Panc1 (cell line): Measurements from ENCODE around the gene LIPF. TPM values are rescaled to one million over a fixed set of nuclear protein-coding genes. Genes with fewer than 3 reads are reported as not detected.
A peak's percentile ranks its signal among the peaks of the same experiment; 100 is the strongest.

Experiments
- ATAC-seq: fragments of 200-7000 bp; cut with Tn5 transposase; 2 replicates; pipeline ENCODE4 v1.9.1; 2020; ENCODE audit warnings: mild to moderate bottlenecking, moderate library complexity
- BruUV-seq: library from RNA; stranded (reverse); fragments of 400-500 nt; replicated peaks from 2 replicates; lab custom pipeline; 2021; lab: Mats Ljungman, UMichigan
- CTCF ChIA-PET: fragments of 300-600 bp; sonication (Branson Sonifier 250); formaldehyde crosslinking; loops from one replicate; lab custom pipeline; 2022; ENCODE audit warnings: antibody characterized with exemption; lab: Charles Lee
- POLR2A ChIA-PET: fragments of 300-600 bp; sonication (Branson Sonifier 250); formaldehyde crosslinking; loops from one replicate; lab custom pipeline; 2022; ENCODE audit warnings: antibody characterized with exemption; lab: Charles Lee
- DNase-seq: peaks from one replicate; pipeline ENCODE4 v3.0.0-alpha.2; 2010; ENCODE audit warnings: low read depth, low spot score
- H3K27ac ChIP-seq: 2 replicates; pipeline ENCODE4 v1.5.1; 2011; ENCODE audit warnings: mild to moderate bottlenecking, low read length, inconsistent platforms
- H3K27me3 ChIP-seq: fragments of 200-500 bp; sonication (Bioruptor generic); 2 replicates; pipeline ENCODE4 v1.6.0; 2014; ENCODE audit warnings: low read length, inconsistent platforms; ENCODE audit not compliant: control insufficient read depth, insufficient read depth
- H3K36me3 ChIP-seq: fragments of 200-500 bp; sonication (Bioruptor generic); 2 replicates; pipeline ENCODE4 v1.5.1; 2014; ENCODE audit warnings: inconsistent platforms, mild to moderate bottlenecking, low read length, moderate library complexity; ENCODE audit not compliant: control insufficient read depth, insufficient read depth
- H3K4me1 ChIP-seq: 2 replicates; pipeline ENCODE4 v1.5.1; 2011; ENCODE audit warnings: inconsistent platforms, mild to moderate bottlenecking, low read length, moderate library complexity; ENCODE audit not compliant: control insufficient read depth, insufficient read depth
- H3K4me3 ChIP-seq, 2 experiments: 2 replicates each; pipeline ENCODE4 v1.5.1; 2011 to 2012; ENCODE audit warnings: low read depth in 2 of 2, low read length in 2 of 2, mild to moderate bottlenecking in 2 of 2, inconsistent platforms in 1 of 2, moderate library complexity in 1 of 2
- H3K9me3 ChIP-seq: fragments of 200-500 bp; sonication (Bioruptor generic); 2 replicates; pipeline ENCODE4 v1.5.1; 2014; ENCODE audit warnings: low read depth, mild to moderate bottlenecking, inconsistent platforms, low read length, moderate library complexity; ENCODE audit not compliant: control insufficient read depth, insufficient read depth
- POLR2AphosphoS5 ChIP-seq: IDR thresholded peaks from 2 replicates; pipeline ENCODE4 v1.6.1; 2012; ENCODE audit warnings: mild to moderate bottlenecking, low read depth, low read length, moderate library complexity
- SIN3A ChIP-seq: IDR thresholded peaks from 2 replicates; pipeline ENCODE4 v1.6.1; 2012; ENCODE audit warnings: low read depth, mild to moderate bottlenecking, low read length, moderate library complexity, borderline replicate concordance; ENCODE audit not compliant: insufficient read depth
- TCF7L2 ChIP-seq: IDR thresholded peaks from 2 replicates; pipeline ENCODE4 v1.6.1; 2011; ENCODE audit warnings: mild to moderate bottlenecking, low read depth, low read length, inconsistent platforms
- in situ Hi-C: cut with HindIII; loops from 2 replicates; pipeline ENCODE4 v1.10.0; 2016; ENCODE audit warnings: low sequenced_read_pairs, low pct_unique_long_range_greater_than_20kb
- intact Hi-C: fragments of 100-400 bp; cut with micrococcal nuclease; formaldehyde crosslinking; loops from one replicate; pipeline ENCODE4 v1.10.0; 2022; ENCODE audit not compliant: unreplicated experiment
- total RNA-seq: library from RNA; stranded (reverse); gene quantifications from one replicate; pipeline ENCODE4 v1.2.1, GENCODE V29; 2021; ENCODE audit not compliant: unreplicated experiment
- TF ChIP-seq, protein P1 (sequence below), 2 experiments: IDR thresholded peaks; 2 replicates each; pipeline ENCODE4 v1.6.1; 2011 to 2012; ENCODE audit warnings: low read depth in 2 of 2, control low read depth in 1 of 2, low read length in 1 of 2, mild to moderate bottlenecking in 1 of 2, moderate library complexity in 1 of 2; ENCODE audit not compliant: insufficient read depth in 1 of 2
- TF ChIP-seq, protein P2 (sequence below): fragments of 450-650 bp; IDR thresholded peaks from 2 replicates; pipeline ENCODE4 v1.5.1; 2017; ENCODE audit warnings: mild to moderate bottlenecking

LIPF gene
- total RNA-seq, 1 experiment from 2014 or later, result not detected

DNA sequence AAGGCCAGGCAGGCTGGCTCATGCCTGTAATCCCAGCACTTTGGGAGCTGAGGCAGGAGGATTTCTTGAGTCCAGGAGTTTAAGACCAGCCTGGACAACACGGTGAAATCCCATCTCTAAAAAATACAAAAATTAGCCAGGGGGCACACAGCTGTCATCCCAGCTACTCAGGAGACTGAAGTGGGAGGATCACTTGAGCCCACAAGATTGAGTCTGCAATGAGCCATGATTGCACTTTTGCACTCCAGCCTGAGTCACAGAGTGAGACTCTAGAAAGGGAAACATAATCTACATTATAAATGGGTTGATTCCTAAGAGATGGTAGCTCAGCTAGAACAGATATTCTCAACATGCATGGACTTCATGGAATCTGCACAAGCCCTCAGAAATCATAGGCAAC, 6.3 kb upstream of the LIPF start:
- ChIA-PET CTCF (no interaction called here), POLR2A (no interaction called here)
- Histone ChIP-seq H3K27me3 (no peaks in the 10 kb centered on the region), H3K4me1 (no peaks in the 10 kb centered on the region), H3K9me3 (no peaks in the 10 kb centered on the region), H3K27ac (no peak overlapping the region), H3K4me3 (no peak overlapping the region), H3K36me3 (no peaks in the 10 kb centered on the region; the same call in 1 of the 2 replicates)
- in situ Hi-C loops, result no loop called here
- ATAC-seq (no peak), DNase-seq (no peak)
- intact Hi-C loops, result no loop called here
- BruUV-seq, result no TSS peak
- TF ChIP-seq, protein P1, sequence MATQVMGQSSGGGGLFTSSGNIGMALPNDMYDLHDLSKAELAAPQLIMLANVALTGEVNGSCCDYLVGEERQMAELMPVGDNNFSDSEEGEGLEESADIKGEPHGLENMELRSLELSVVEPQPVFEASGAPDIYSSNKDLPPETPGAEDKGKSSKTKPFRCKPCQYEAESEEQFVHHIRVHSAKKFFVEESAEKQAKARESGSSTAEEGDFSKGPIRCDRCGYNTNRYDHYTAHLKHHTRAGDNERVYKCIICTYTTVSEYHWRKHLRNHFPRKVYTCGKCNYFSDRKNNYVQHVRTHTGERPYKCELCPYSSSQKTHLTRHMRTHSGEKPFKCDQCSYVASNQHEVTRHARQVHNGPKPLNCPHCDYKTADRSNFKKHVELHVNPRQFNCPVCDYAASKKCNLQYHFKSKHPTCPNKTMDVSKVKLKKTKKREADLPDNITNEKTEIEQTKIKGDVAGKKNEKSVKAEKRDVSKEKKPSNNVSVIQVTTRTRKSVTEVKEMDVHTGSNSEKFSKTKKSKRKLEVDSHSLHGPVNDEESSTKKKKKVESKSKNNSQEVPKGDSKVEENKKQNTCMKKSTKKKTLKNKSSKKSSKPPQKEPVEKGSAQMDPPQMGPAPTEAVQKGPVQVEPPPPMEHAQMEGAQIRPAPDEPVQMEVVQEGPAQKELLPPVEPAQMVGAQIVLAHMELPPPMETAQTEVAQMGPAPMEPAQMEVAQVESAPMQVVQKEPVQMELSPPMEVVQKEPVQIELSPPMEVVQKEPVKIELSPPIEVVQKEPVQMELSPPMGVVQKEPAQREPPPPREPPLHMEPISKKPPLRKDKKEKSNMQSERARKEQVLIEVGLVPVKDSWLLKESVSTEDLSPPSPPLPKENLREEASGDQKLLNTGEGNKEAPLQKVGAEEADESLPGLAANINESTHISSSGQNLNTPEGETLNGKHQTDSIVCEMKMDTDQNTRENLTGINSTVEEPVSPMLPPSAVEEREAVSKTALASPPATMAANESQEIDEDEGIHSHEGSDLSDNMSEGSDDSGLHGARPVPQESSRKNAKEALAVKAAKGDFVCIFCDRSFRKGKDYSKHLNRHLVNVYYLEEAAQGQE (IDR thresholded peaks at IDR 0.05; ENCODE audit: insufficient read depth in 1 of 2, low read depth in 2 of 2, low read length in 1 of 2), result no peak
- TF ChIP-seq, protein P2, sequence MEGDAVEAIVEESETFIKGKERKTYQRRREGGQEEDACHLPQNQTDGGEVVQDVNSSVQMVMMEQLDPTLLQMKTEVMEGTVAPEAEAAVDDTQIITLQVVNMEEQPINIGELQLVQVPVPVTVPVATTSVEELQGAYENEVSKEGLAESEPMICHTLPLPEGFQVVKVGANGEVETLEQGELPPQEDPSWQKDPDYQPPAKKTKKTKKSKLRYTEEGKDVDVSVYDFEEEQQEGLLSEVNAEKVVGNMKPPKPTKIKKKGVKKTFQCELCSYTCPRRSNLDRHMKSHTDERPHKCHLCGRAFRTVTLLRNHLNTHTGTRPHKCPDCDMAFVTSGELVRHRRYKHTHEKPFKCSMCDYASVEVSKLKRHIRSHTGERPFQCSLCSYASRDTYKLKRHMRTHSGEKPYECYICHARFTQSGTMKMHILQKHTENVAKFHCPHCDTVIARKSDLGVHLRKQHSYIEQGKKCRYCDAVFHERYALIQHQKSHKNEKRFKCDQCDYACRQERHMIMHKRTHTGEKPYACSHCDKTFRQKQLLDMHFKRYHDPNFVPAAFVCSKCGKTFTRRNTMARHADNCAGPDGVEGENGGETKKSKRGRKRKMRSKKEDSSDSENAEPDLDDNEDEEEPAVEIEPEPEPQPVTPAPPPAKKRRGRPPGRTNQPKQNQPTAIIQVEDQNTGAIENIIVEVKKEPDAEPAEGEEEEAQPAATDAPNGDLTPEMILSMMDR, result no peak
- no peak for TF ChIP-seq POLR2AphosphoS5

GRCh38 chr10:88659725-88660597, 4.3 kb upstream of the LIPF start:
- H3K27ac ChIP-seq, result no peak overlapping the region
- H3K27me3 ChIP-seq, result no peaks in the 10 kb centered on the region
- H3K4me3 ChIP-seq, result no peak overlapping the region
- intact Hi-C loops, result no loop called here
- in situ Hi-C loops, result no loop called here
- no peaks in the 10 kb centered on the region for H3K9me3 ChIP-seq
- H3K4me1 ChIP-seq, result no peaks in the 10 kb centered on the region
- CTCF ChIA-PET, result interaction anchor here (0.9 kb wide), 1 partner anchor 77 kb away, joined by 3 read pairs; the partner anchor contains the start of gene RNLS
- H3K36me3 ChIP-seq, result no peaks in the 10 kb centered on the region; the same call in 1 of the 2 replicates
- TF ChIP-seq POLR2AphosphoS5, result no peak
- TF ChIP-seq TCF7L2, result 0 out of 2 replicates have a peak, but pooled peaks have one; percentile 24
- TF ChIP-seq SIN3A, result no peak
- TF ChIP-seq, protein P2, result no peak
- TF ChIP-seq, protein P1 (IDR thresholded peaks at IDR 0.05; ENCODE audit: insufficient read depth in 1 of 2, low read depth in 2 of 2, low read length in 1 of 2), result no peak
- POLR2A ChIA-PET, result no interaction called here
- no peak for ATAC-seq
- DNase-seq, result no peak
- BruUV-seq, result no TSS peak
